HG02885 (cell line): Measurements from ENCODE around the gene TCF4.
A peak's percentile ranks its signal among the peaks of the same experiment; 100 is the strongest.

ENCODE experiments used
- ATAC-seq: cut with Tn5 transposase; IDR thresholded peaks from one replicate; pipeline ENCODE4 v1.9.1; 2021; ENCODE audit warnings: mild to moderate bottlenecking; ENCODE audit not compliant: unreplicated experiment, poor library complexity

The TCF4 gene

DNA sequence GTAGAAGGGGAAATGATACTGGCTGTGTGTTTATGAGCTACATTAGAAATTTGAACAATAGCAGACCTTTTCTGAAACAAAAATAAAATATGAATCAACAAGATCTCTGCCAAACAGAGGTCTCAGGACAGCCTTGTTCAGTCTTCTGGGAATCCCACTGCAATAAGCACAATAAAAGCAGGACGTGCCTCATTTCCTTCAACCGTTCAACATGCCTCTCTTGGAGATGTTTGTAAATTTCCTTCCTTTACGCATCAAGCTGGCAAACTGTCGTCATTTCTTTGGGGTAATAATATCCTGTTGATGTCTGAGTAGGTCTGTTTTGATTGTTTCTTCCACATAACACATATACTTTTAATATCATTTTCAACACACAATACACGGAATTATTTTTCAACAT, 77.2 kb downstream of the TCF4 start:
- no peak for ATAC-seq

DNA sequence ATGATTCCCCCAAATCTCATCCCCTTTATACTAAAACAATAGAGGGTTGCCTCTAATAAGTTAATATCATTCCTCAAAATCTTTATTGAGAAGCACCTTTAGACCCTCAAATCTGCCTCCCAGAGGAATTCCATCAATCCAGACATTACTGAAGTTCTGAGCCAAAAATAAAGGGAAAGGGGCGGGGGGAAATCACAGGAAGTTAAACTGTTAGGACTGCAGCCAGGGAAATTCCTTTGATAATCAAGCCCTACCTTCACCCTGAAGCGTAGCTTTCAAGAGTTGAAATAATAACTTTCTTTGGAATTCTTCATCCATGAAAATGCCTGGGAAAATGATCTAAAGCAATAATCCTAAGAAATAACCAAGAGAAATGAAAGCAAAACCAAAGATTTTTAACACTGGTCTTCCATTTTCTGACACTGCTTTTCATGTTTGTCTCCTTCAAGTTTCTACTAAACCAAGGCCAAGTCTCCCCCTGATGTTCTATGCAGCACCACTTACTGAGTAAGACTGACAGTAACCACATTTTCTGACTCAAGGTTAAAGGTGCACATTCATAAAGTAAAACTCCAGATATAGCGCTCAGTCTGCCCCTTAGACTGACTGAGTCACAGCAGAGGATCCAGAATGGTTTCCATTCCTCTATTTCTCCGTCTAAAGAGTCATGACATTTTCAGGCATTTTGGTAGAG, 78.2 kb downstream of the TCF4 start:
- ATAC-seq: peak; percentile 95

DNA sequence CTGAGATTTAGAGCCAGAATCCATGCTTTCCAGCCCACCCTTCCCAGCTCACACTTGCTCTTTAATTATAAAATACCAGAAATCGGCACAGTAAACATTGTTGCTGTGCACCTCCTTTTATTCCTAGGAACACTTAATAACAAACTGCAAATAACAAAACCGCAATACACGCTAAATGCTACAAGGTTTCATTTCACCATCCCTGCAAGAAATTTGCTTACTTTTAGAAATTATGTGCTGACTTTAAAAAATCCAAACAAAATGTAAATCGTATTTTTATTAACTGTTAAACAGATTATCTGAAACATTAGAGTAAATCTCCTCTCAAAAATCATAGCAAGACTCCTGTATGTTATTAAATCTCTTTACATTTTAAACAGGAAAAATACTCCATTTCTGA, 79.3 kb downstream of the TCF4 start:
- ATAC-seq: no peak

DNA sequence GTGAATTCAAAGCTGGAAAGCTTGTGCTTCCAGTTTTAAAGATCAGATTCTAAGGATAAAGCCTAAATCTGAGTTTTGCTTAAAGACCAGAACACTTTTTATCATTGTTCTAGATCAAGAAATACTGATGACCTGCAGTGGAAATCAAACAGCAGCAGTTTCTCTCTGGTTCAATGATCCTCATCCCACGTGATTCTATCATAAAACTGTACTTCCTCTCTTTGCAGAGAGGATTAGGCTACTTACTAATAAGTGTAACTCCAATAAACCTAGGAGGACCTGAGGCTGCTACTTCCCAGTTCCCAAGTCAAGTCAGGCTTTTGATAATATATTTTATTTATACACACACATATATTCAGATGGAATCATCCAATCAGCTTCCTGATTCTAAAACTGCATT, 81.9 kb downstream of the TCF4 start:
- ATAC-seq: no peak

DNA sequence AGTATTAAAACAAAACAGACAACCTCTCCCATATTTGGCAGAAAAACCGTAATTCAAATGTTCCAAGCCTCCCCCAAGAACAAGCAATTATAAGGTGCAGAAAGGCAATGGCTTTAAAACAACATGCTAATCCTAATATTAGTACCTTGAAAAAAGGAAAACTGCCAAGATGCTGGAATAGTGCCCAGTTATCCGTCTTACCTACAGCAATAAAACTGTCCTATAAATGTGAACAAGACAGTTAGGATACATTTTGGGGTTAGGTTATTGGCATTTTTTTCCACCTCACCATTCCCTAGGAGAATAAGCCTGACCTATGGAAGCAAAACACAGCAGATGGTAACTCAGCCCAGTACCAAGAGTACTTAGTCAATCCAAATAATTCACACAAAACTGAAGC, 83.2 kb downstream of the TCF4 start:
- ATAC-seq: no peak

DNA sequence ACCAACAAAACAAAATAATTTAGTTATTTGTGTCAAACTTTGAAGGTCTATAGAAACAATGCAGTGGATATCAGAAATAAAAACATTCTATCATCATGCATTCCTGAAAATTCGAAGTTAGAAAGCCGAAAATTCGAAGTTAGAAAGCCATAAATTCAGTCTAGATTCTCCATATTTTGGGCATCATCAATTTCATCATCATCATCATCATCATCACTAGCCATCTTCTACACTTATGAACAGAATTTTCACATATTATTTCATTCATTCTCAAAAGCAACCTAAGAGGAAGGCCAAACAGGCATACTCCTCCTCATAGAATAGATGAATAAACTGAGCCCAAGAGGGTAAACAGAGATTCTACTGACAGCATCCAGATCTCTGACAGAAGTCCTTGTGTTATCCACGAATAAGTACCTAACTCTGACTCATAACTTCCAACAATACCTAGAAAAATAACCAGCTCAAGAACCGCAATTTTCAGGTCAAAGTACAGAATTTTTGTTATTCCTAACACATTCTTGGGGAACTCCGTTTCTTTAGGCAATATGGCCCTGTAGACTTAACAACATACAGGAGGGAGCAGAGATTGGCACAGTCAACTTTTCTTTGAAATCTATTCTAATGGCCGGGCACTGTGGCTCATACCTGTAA, 84.7 kb downstream of the TCF4 start:
- ATAC-seq: no peak

DNA sequence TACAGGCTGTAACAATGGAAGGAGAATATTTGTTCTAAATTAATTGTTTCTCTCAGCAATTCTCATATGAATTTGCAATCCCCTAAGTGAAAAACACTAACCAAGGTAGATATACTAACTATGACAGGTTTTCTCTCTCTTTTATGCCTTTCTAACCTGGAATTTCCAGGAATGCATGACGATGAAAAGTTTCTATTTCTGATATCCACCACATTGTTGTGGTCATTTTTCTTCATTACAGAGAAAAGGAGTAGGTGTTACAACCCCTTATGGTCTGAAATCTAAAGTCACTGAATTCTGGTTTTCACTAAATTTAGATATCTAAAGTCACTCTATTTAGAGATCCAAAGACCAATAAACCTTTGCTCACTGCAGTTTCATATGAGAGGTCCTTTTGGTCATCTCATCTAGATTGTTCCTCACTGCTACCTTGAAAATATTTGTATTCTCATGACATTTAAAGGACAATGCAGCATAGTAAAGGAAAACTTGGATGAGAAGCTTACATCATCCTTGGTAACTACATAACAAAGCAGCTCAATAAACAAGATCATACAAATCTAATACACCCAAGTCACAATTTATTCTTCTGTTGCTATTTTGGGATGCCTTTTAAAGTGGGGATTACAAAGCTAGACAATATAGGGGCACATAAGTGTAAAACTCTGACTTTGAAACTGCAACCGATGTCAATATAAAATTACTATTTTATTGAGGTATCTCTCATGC, 85.8 kb downstream of the TCF4 start:
- ATAC-seq: peak; percentile 44

DNA sequence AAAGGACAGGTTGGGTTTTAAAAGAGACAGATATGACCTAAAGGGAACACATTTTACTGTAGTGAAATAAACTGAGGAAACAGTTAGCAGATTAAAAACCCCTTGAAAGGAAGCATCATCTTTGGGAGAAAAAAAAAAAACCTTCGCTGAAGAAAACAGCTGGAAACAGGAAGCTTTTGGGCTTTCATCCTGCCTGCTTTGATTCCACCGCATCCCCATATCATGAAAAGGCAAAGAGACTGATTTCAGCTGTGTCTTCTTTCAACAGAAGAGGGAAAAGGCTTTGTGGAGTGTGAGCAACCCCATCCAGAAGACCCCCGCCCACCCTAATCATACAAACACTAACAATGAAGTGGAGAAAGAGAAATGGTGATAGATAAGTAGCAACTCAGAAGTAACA, 86.4 kb downstream of the TCF4 start:
- no peak for ATAC-seq

DNA sequence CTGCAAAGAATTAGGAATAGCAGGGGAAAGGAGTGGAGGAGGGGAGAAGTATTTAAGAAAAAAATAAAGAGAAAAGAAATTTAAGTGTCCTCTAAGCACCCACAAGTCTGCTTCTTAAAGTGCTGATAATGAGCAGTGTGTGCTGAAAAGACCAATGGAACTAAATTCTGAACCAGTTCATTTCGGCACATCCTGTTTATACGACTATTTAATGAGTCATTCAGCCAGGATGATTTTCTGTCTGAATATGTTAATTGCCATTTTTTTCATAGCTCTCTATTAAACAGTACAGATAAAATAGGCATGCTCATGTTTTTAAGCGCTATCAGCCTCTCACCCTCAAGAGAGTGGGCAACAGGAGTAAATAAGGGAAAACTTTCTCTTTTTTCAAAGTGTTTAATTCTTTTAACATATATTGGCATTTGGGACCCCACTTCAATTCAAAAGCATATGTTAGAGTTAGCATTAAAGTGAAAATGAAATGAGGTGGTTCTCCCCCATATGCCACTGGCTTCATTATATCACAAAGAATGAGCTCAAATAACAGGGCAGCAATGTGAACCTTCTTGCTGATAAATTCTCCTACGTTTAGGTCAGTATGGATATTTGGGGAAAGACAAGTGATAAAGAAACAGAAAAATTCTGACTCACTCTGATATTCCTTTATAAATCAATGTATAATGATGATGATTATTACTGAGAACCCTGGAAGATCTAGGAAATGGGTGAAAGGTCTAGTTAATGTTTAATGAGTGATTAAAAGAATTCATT, 87.5 kb downstream of the TCF4 start:
- ATAC-seq: no peak

DNA sequence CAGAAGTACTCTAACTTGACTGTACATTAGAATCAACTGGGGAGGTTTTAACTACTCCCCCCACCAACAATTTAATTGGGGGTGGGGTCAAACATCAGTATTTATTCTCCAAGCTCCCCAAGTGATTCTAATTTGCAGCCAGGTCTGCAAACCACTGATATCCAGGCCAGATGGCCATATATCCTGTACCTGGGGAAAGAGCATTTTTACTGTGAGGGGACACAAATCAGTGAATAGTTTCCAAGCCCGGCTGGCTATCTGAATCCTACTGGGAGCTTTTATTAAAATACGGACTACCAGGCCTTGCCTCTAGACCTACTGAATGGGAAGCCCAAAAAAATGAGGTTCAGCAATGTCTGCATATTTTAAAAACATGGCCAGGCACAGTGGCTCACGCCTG, 88.5 kb downstream of the TCF4 start:
- no peak for ATAC-seq

DNA sequence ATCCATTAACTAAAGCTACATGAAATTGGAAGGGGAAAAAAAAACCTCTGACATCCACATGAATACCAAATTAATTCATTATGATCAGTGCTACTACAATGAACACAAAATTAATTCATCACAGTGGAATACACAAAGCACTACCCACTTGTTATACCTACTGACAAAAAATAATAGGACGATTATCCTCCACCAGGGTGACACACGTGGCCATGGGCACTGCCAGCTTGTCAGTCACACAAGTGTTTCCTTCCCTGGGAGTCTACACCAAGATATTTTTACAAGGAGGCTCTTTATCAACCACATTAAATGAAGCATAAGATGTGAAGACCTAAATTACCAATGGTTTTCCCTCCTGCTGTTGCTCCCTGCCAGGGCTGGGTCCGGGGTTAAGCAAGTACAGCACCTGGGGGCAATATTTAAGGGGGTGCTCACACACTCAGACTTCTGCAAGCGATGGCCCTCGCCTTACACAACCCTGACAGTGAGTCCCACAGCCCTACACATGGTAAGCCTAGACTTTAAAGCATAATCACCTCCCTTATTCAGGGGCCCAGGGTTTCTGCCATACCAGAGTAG, 90.1 kb downstream of the TCF4 start:
- ATAC-seq: no peak

DNA sequence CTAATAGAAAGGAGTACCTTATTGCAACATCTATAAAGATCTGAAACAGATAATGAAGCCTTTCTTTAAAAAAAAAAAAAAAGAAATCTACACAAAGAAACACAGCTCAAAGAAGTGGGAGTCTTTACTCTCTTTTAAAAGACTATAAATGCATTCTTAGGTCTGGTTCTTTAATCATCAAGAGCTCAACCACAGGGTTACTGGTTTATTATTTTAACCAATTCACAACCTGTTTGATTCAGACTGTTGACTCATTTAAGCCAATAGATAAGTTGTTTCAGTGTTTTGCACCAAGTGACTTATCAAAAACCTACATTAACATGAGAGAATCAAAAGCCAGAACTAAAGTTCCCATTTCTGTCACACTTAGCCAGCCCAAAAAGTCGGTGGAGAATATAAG, 93.1 kb downstream of the TCF4 start:
- no peak for ATAC-seq

DNA sequence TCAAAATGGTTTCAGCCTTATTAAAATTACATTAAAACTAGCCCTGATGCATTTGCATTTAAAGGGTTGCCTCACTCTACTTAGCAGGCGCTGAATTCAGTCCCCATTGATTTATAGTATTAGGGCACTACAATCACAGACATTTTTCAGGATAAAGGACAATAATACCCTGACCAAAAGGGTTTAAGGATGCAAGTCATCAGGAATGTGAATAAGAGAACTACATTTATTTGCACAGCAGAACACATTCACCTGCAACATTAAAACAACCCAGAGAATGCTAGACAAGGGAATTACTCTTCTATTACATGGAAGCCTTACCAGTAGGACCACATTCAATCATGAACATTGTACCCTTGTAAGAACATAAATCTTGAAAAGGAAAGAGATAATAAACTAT, 93.6 kb downstream of the TCF4 start:
- ATAC-seq: no peak

DNA sequence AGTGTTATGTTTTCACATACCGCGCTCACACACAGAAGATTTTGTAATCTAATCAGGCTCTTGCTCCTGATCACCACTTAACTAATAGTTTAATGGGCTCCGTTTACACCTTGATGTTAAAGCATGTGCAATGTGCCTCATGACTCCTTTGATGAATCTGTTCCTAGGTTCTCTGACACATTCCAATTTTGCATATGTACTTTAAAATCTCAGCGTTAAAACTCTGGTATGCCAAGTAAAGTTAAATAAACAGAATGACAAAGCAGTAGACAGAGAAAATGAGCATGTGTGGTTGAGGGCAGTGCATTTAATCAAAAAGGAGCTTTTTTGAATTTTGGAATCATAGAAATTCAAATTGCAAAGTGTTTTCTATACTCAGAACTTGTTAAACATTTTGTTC, 96.4 kb downstream of the TCF4 start:
- ATAC-seq: no peak

DNA sequence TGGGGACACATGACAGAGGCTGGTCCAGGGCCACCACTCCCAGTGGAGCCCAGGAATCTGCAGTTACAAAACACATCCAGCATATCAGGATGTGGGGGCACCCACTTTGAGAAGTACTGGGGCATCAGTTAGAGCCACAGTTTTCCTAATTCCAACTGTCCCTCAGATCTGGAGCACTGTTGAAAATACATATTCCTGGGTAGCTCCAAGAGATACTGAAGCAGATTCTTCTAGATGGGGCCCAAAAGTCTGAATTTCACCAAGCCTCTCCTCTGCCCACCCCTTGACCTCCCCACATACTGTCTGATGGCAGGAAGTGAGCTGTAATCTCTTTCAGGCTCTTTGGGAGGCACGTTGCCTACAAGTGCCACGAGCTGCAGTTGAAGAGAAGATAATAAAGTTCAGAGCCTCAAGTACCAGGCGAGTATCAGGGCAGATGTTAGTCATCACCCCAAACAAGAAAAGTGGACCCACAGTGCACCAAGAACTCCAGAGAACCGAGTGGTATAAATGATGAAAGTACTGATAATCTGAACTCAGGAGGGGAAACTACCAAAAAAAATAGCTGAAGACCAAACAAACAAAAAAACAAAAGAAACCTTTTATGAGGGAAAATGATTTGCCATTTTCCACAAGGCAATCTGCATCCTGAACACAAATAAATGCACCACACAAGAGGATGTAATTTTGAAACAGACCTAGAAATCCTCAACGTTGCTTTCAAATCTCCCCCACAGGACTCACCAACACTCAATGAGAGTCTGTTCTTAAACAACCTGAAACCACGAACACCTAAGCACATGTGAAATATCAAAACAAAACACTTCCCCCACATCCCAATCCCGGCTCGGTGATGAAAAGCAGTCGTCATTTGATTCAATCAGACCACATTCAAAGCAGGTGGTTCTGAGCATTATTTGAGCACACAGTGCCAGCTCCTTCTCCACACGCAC, 98.7 kb downstream of the TCF4 start:
- ATAC-seq: peak; percentile 90

DNA sequence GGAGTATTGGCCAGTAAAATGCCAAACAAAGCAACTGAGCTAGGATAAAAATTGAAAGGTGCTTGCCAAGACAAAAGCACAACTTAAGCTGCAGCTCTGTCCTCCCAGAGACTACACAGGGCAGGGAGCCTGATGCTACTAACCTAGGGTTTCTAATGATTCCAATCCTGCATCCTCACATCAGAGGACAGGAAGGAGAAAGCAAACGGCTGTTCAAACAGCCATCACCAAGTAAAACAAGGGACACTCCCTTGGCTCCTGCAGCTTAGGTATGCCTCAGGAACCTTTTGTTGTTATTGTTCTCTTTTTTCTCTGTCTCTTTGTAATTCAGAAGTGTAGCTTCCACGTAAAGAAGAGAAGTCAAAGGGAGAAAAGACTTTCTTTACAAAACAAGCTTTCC, 99.5 kb downstream of the TCF4 start:
- no peak for ATAC-seq

DNA sequence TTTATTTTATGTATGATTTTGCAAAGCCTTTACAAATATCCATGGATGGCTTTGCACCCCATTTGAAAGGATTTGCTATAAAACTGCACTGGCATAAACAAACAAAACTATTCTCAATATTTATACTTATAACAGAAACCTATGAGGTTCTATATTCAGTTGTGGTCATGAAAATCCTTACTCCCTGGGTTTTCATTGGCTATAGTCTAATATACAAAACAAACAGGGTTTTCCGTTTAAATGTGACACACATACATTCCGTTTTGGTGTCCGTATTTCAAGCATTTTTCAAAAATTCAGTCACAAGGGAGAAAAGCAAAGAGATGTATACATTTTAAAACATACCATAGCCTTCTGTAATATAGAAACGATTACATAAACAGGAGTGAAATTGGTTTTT, 100.0 kb downstream of the TCF4 start:
- no peak for ATAC-seq

DNA sequence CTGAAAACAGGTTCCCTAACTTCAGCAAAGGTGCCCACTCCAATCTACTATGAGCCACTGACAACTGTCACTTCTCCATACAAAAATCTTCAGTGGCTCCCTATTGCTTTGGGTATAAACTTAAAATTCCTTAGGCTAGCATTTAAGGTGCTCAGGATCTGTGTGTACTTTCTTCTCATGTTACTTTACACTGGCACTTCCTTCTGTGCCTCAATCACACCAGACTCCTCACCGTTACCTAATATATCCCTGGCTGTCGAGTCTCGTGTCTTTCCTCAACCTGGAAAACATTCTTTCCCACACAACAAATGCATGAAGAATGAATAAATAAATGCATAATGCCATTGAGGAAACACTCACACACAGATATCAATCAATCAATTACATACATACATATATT, 101.1 kb downstream of the TCF4 start:
- ATAC-seq: no peak

DNA sequence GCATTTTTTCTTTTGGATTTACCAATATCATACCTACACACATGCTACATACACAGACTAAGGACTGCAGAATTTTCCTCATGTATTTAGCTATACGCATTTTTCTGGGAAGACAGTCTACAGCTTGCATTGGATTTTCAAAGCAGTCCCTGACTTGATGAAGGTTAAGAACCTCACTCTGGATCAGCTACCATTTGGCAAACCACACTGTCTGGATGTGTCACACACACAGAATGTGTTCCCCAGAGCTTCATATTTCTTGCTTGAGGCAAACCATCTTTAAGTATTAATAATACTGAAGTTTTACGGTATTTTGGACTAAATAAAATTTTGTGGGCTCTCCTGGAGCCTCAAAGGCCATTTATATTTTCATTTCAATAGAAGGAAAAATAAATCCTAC, 102.3 kb downstream of the TCF4 start:
- no peak for ATAC-seq

DNA sequence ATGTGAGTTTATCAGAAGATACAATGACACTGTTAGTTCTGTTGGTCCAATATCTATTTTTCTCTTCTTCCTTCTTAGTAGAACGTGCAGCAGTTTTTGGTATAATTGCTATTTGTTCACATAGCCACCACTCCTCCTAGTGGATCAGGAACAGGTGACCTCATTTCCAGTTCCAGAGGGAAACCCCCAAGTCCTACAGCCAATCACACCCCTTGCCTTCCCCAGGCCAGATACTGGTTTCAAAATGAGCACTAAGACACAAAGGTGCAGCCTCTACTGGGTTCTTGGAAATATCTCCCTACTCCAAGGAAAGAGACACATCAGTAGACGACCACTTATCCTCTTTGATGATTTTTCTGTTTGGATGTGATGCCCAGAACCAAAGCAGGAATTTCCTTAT, 103.2 kb downstream of the TCF4 start:
- ATAC-seq: no peak
